Spinal cord (tissue), 10 donors: ENCODE data around the gene CCDC107. TPM values are rescaled to one million over a fixed set of nuclear protein-coding genes. Genes with fewer than 3 reads are reported as not detected.
A peak's percentile ranks its signal among the peaks of the same experiment; 100 is the strongest.
"Not testable (repeated sequence)": the region's sequence is repeated elsewhere in the genome, so short reads cannot be mapped to it uniquely, and the experiment has no call there.

Experiments used
- DNase-seq, 6 donors: peaks; one replicate each; pipeline versions ENCODE4 v3.0.0 to v3.0.0-alpha.2; 2013 to 2015; ENCODE audit warnings: low spot score in 6 of 6, low read depth in 4 of 6
- H3K27ac ChIP-seq: one replicate; pipeline ENCODE4 v1.5.1; 2013; ENCODE audit warnings: low read depth, low read length, control low read depth
- H3K27me3 ChIP-seq: one replicate; pipeline ENCODE4 v1.6.1; 2013; ENCODE audit warnings: low read length; ENCODE audit not compliant: control insufficient read depth, insufficient read depth
- H3K36me3 ChIP-seq: one replicate; pipeline ENCODE4 v1.6.1; 2013; ENCODE audit warnings: low read length; ENCODE audit not compliant: control insufficient read depth, insufficient read depth
- H3K4me1 ChIP-seq: one replicate; pipeline ENCODE4 v1.6.1; 2013; ENCODE audit warnings: low read length; ENCODE audit not compliant: control insufficient read depth, insufficient read depth
- H3K4me3 ChIP-seq: one replicate; pipeline ENCODE4 v1.5.1; 2013; ENCODE audit warnings: low read depth, low read length, control low read depth
- H3K9me3 ChIP-seq: one replicate; pipeline ENCODE4 v1.6.1; 2013; ENCODE audit warnings: low read length; ENCODE audit not compliant: control insufficient read depth, insufficient read depth
- WGBS: methylation state at CpG from one replicate; pipeline ENCODE4 v1.1.5; 2013; ENCODE audit warnings: missing lambda C conversion rate; ENCODE audit not compliant: insufficient coverage; 5-methylcytosine and 5-hydroxymethylcytosine counted together
- long read RNA-seq, 4 donors: transcript quantifications; one replicate each; lab custom pipeline, GENCODE V29; 2026
- polyA plus RNA-seq, 2 donors: library from polyadenylated mRNA; unstranded; fragments of 120-200 nt; gene quantifications; one replicate each; pipeline ENCODE4 v1.2.1, GENCODE V29; 2013; ENCODE audit not compliant: insufficient read length in 2 of 2
- total RNA-seq, 2 donors: library from RNA; depleted of rRNA in 1 of 2; stranded (reverse); fragments of 120-200 nt in 1 of 2; fragments of >200 nt in 1 of 2; gene quantifications; one replicate each; pipeline versions ENCODE4 v1.2.3 to v1.2.4, GENCODE V29; 2013 to 2014
- donor health status: healthy.

The CCDC107 gene
- total RNA-seq (10 to 100 TPM in 1 of 2 donors, 1 to 10 TPM in 1; 8.3 to 26.6 TPM), polyA plus RNA-seq (10 to 100 TPM; 34.6 to 38.2 TPM)
- long read RNA-seq, donor 1, transcript CCDC107-206 (5 exons, 1,242 nt), result major isoform, 25 of 48 reads
- long read RNA-seq, donor 1, transcript CCDC107-204 (6 exons, 1,173 nt), result minor isoform, 15 of 48 reads
- long read RNA-seq, donor 1, transcript CCDC107-202 (4 exons, 1,016 nt), result minor isoform, 6 of 48 reads
- long read RNA-seq, donor 1, partial matches to known transcripts, result 0 of 48 reads
- long read RNA-seq, donor 1, other reads (novel, unspliced or antisense), result 0 of 48 reads
- long read RNA-seq, donor 2, transcript CCDC107-204 (6 exons, 1,173 nt), result major isoform, 7 of 17 reads
- long read RNA-seq, donor 2, transcript CCDC107-202 (4 exons, 1,016 nt), result minor isoform, 5 of 17 reads
- long read RNA-seq, donor 2, transcript CCDC107-206 (5 exons, 1,242 nt), result minor isoform, 5 of 17 reads
- long read RNA-seq, donor 2, partial matches to known transcripts, result 0 of 17 reads
- long read RNA-seq, donor 2, other reads (novel, unspliced or antisense), result 0 of 17 reads
- long read RNA-seq, donor 3, transcript CCDC107-206 (5 exons, 1,242 nt), result major isoform, 6 of 12 reads
- long read RNA-seq, donor 3, partial matches to known transcripts, result 0 of 12 reads
- long read RNA-seq, donor 3, other reads (novel, unspliced or antisense), result 0 of 12 reads
- long read RNA-seq, donor 4, transcript CCDC107-206 (5 exons, 1,242 nt), result major isoform, 11 of 23 reads
- long read RNA-seq, donor 4, transcript CCDC107-202 (4 exons, 1,016 nt), result minor isoform, 6 of 23 reads
- long read RNA-seq, donor 4, partial matches to known transcripts, result 0 of 23 reads
- long read RNA-seq, donor 4, other reads (novel, unspliced or antisense), result 0 of 23 reads

- peak; percentile 78 to 97 (median 86) for DNase-seq
- Histone ChIP-seq H3K4me3 (peak within 1 kb of the TSS; percentile 85), H3K4me1 (peaks cover 6% of the 10 kb centered on the region), H3K27ac (peak within 1 kb of the TSS; percentile 99), H3K36me3 (peaks cover 19% of the 10 kb centered on the region), H3K9me3 (no peaks in the 10 kb centered on the region), H3K27me3 (no peaks in the 10 kb centered on the region)
- under 1% methylated on average over 64 of the region's 67 CpGs for WGBS
Observed at GRCh38 chr9:35658137-35658967, at the start of gene CCDC107. CCDC107 (plus strand) TSS chr9:35658292; CDS start chr9:35658380, 88 bp downstream.

- no peaks in the 10 kb centered on the region for H3K9me3 ChIP-seq
- DNase-seq, result no peak
- H3K4me3 ChIP-seq, result no peak overlapping the region
- peaks cover 20% of the 10 kb centered on the region for H3K4me1 ChIP-seq
- WGBS, result 90% methylated on average over 31 of the region's 31 CpGs
- peaks cover 35% of the 10 kb centered on the region for H3K36me3 ChIP-seq
- H3K27ac ChIP-seq, result no peak overlapping the region
- no peaks in the 10 kb centered on the region for H3K27me3 ChIP-seq
Observed at GRCh38 chr9:35609001-35609819, 48.9 kb upstream of the CCDC107 start.

GRCh38 chr9:35609820-35610163, 48.3 kb upstream of the CCDC107 start:
- DNase-seq, result no peak
- Histone ChIP-seq H3K4me3 (no peak overlapping the region), H3K27me3 (peaks cover under 1% of the 10 kb centered on the region), H3K27ac (no peak overlapping the region), H3K9me3 (no peaks in the 10 kb centered on the region), H3K4me1 (peaks cover 14% of the 10 kb centered on the region), H3K36me3 (peaks cover 35% of the 10 kb centered on the region)
- 95% methylated on average over 8 of the region's 13 CpGs for WGBS

- H3K4me3 ChIP-seq, result no peak overlapping the region
- WGBS, result 20% methylated on average over 7 of the region's 8 CpGs
- peak in 3 of 6 donors; percentile 23 to 78 (median 71) for DNase-seq
Observed at GRCh38 chr9:35611230-35611797, 46.8 kb upstream of the CCDC107 start.

GRCh38 chr9:35612066-35612465, 46.0 kb upstream of the CCDC107 start:
- H3K36me3 ChIP-seq, result peaks cover 35% of the 10 kb centered on the region
- H3K4me3 ChIP-seq, DNase-seq, H3K4me1 ChIP-seq, H3K9me3 ChIP-seq, H3K27ac ChIP-seq: not testable (repeated sequence)
- WGBS, result 86% methylated on average over 4 of the region's 4 CpGs
- peaks cover 23% of the 10 kb centered on the region for H3K27me3 ChIP-seq

More at GRCh38 chr9:35611230-35611797, 46.8 kb upstream of the CCDC107 start:
- Histone ChIP-seq H3K36me3 (peaks cover 35% of the 10 kb centered on the region), H3K9me3 (no peaks in the 10 kb centered on the region), H3K27ac (no peak overlapping the region), H3K27me3 (peaks cover 15% of the 10 kb centered on the region), H3K4me1 (peaks cover 5% of the 10 kb centered on the region)

GRCh38 chr9:35612843-35613242, 45.2 kb upstream of the CCDC107 start:
- WGBS, result 100% methylated on average over 1 of the region's 2 CpGs
- Histone ChIP-seq H3K36me3 (peaks cover 27% of the 10 kb centered on the region), H3K4me1 (peaks cover 11% of the 10 kb centered on the region), H3K9me3 (no peaks in the 10 kb centered on the region), H3K27ac (no peak overlapping the region), H3K27me3 (peaks cover 31% of the 10 kb centered on the region), H3K4me3 (no peak overlapping the region)
- no peak for DNase-seq

GRCh38 chr9:35615981-35616680, 42.0 kb upstream of the CCDC107 start:
- peaks cover 17% of the 10 kb centered on the region for H3K4me1 ChIP-seq
- DNase-seq, result no peak
- 52% methylated on average over 17 of the region's 17 CpGs for WGBS
- H3K27ac ChIP-seq, result no peak overlapping the region
- H3K9me3 ChIP-seq, result no peaks in the 10 kb centered on the region
- H3K36me3 ChIP-seq, result no peaks in the 10 kb centered on the region
- peaks cover 37% of the 10 kb centered on the region for H3K27me3 ChIP-seq
- H3K4me3 ChIP-seq, result no peak overlapping the region
